NCI-H748 treated with DMSO at 0.1 percent for 48 hours (cell line): ENCODE measurements around the gene NR1I2.

Experiments
- DNase-seq: peaks from one replicate; lab custom pipeline; 2025; lab: John Stamatoyannopoulos, UW

NR1I2 gene

DNA sequence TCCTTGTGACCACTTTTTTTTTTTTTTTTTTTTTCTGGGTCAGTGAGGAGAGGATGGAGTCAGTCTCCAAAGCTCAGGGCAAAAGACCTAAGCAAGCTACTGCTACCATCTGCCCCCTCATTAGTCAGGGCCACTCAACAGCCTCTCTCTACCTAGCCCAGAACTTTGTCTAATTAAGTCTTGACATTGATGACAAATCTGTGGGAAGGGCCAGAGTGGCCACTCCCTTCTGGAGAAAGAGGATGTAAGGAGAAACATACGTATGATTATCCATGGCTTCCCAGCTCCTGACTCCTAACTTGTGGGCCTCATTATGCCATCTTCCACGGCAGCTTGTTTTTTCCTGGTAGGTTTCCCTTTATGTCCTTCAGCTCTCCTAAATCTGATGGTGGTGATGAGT, 37.9 kb downstream of the NR1I2 start:
- no peak for DNase-seq

DNA sequence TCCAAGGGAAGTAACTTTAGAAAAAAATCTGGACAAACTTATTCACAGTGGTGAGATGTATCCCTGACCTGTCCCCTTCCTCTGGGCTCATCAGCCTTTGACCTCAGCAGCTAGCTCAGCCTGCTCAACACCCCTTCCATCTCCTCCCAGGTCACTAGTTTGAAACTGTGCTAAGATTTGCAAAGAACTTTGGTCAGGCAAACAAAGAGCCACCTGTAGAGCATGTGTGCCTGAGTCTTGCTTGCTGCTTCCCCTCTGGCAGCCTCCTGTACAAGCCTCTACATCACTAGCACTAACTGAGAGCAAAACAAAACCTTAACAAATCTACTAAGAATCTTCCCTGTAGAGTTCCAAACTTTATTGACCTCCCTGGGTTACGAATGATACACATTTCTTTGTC, 43.9 kb downstream of the NR1I2 start:
- DNase-seq: no peak

DNA sequence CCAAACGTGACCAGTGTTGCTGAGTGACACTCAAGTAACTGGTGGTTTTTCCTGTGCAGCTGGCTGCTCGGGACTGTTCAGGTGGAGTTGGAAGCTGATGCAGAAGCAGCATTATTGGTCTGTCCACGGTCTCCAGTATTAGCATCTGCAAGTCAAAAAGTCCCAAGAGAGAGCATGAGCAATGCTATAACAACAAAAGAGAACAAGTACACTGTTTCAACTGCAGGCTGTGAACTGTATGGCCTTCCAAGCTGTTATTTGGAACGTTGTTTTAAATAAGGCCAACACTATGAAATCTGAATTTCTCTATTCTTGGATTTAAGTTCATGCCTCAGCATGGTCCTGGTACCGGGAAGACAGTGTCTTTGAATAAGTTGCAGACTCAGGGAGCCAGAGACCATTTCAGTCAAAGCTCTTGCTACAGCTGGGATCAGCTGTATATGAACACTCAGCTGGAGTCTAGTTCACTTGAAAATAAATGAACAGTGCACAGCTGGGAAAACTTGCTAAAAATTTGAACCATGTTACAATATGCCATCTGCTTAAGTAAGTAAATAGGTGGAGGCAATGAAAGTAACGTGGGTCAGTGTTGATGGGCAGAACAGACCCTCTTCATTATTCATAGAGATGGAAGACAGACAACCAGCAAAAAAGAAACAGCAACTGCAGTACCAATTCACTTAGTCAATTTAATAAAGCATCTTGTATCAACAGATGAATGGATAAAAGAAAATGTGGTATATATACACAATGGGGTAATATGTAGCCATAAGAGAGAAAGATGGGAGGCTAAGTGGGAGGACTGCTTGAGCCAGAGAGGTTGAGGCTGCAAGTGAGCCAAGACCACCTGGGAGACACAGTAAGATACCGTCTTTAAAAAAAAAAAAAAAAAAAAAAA, 45.1 kb downstream of the NR1I2 start:
- no peak for DNase-seq

DNA sequence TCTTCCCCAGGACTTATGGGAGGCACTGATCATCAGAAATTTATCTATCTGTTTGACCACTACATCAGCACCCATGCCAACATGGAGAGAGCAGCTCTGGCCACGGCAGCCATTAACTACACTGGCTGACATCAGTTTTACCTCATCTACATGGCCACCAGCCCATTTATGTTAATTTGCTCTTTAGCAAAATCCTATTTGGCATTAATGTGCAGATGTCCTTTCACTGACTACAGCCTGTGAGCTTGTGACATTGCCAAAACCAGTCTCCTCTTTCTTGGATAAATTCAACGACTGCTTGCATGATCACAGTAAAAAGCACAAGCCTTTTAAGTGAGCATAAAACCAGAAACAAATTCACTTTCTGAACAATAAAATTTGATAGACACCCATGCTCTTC, 47.5 kb downstream of the NR1I2 start:
- DNase-seq: no peak

DNA sequence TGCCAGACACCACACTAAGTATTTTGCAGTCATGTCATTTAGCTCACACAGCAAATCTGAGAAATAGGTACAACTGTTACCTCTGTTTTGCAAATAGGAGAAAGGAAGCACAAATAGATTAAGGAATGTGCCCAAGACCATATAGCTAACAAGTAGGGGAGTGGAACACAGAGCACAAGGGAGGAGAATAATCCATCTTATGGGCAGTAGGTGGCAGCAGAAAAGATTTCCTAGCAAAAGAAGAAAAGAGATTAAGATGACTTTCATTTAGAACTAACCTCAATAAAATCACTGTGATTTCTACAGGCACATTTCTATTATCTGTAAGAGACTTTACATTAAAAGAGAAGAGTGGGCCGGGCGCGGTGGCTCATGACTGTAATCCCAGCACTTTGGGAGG, 49.1 kb downstream of the NR1I2 start:
- no peak for DNase-seq

DNA sequence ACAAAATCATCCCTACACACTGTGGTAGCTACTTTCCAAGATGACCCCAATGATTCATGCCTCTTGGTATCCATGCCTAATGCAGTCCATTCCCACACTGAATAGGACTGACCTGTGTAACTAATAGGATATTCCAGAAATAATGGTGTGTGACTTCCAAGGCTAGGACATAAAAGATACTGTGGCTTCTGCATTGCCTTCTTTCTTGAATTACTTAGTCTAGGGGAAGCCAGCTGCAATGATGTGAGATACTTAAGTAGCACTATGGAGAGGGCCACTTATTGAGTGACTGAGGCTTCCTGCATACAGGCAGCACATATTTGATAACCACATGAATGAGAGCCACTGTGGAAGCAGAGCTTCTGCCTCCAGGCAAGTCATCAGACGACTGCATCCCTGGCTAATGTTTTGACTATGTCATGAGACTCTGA, 50.1 kb downstream of the NR1I2 start:
- DNase-seq: no peak

DNA sequence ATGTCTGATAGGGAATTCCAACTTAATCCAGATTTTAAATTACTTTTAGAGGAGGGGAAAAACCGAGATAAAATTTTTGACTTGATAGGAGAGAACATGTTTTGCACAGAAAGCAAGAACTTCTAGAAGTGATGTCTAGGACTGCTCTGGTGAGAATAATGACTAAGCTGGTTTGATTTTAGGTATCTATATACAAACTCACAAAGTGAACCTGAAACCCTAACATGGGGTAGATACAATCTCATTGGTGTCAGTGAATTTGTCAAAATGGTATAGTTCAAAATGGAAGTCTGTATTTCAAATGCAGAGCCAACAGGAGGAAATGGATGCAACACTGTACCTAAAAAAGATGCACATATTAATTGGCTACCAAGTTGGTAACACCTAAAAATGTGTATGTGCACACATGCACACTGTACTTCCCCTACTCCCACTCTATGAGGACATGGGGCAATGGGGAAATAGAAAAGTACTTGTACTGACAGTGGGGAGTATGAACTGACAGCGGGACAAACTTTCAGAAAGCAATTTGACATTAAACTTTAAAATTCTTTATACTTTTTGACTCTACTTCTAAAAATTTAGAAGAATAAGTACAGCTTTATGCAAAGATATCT, 53.0 kb downstream of the NR1I2 start:
- DNase-seq: no peak

DNA sequence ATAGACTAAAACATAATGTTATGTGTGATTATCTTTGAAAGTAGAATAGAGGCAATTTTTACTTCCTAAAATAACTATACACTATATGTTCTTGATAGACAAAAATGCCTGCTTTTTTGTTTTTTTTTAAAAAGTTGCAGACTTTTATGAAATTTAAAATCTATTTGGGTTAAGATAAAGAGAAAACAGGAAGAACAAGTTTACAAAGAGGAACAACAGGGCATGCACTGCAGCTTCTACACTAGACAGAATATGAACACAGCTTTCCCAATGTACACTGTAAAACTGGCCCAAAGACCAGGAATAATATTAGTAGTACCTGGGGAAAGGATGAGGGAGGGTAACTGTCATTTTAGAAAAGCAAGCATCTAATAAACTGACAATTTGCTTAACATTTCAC, 53.7 kb downstream of the NR1I2 start:
- no peak for DNase-seq

DNA sequence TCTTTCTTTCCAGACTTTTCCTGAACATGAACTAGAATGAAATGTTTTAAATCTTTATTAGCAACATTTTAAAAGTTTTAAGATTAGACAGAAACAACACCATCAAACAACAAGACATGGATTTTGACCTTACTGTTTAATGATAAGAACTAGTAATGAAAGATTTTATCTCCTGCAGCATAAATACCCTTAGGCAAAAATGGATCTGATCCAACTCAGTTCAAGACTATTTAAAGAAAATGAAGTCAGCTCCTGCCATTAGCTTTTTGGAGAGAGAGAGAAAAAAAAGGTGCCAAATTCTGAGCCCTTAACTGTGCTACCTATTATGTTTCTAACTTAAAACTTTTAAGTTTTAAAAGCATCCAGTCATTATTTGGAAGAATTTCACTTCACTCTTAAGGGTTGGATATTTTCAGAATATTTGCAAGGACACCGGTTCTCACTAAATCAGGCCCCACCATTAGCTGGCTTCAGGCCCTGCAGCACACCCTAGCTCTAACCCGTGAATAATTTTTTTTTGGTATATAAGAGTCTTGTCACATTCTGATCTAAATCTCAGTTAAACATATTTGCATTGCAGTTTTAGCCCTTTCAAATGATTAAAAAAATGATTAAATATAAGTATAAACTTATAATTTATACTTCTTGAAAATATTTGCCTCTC, 60.0 kb downstream of the NR1I2 start:
- no peak for DNase-seq

DNA sequence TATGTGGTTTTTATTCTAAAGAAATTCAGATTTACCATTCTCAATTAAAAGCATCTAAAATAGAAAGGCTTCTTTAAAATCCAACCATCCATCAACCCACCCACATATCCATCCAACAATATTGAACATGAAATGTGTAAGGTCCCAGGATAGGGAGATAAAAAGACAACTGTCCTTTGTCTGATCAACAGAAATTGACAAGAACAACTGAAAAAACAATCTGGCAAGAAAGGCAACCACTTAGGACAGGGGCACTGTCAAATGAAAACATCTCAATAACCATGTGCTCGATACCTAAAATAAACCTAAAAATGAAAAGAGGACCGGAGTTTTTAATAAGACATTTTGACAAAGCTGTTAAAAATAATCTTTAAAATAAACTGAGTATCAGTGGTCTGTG, 67.2 kb downstream of the NR1I2 start:
- DNase-seq: no peak

DNA sequence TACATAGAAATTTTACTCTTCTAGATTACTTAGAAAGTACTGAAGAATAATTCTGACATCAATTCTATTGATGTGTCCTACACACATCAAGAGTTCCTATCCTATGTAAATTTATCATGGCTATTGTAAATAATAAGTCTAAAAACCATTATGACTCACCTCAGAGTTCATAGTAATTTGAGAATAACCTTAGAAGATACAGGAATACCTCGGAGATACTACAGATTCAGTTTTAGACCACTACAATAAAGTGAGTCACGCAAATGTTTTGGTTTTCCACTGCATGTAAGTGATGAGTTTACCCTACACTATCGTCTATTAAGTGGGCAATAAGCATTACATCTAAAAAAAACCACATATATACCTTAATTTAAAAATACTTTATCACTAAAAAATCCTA, 74.8 kb downstream of the NR1I2 start:
- no peak for DNase-seq

DNA sequence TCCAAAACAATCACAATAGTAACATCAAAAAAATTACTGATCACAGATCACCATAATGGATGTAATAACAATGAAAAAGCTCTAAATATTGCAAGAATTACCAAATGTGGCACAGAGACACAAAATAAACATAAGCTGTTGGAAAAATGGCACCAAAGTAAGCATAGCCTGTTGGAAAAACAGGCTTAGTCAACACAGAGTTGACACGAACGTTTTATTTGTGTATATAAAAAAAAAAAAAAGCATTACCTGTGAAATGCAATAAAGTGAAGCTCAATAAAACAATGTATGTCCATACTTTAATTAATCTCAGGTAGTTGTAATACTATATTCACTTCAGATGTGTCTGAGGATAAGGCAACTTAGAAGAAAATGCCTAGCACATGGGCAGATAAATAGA, 77.1 kb downstream of the NR1I2 start:
- DNase-seq: no peak

DNA sequence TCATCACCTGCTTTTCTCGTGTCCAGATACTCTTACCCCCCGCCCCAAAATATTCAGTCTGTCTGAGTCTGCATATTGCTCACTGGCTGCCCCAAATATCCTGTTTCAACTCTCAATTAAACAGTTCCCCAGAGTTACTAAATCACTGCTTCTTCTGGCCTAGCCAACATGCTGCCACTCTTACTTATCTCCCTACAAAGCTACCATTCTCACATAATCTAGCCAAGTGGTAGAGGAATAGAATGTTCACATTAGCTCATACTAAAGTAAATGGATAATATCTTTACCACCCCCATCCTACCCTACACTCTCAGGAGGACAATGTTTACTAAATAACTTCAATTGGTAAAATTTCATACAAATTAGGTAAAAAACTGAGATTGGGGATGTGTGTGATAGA, 77.8 kb downstream of the NR1I2 start:
- no peak for DNase-seq

DNA sequence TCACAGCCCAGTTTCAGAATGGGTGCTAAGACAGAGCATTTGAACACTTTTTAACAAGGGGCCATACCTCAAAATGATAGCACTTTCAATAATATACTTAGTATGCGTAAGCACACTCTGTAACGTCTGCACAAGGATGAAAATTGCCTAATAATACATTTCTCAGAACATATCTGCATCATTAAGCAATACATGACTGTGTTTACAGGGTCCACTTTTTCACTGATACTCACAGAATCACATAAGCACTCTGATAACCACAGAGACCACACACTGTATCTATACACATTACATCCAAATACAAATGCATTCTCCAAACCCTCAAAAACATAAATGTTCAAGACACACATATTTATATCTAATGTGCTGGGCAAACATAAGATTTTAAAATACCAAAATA, 79.8 kb downstream of the NR1I2 start:
- DNase-seq: no peak

DNA sequence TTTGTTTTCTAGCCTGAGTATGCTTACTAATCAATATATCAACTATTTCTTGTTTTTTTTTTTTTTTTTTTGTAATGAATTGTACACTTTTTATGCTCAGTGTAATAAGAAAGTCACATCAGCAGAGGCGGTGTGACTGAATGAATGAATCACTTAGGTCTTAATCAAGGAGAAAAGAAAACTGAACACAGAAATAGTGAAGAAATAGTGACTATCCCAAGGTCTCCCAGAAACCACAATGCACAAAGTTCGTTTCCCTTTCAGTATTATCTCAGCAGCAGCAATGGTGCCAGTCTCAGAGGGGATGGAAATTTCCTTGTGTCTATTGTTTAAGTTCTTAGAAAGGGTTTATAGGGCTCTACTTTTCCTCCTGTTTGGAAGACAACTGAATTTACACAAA, 80.7 kb downstream of the NR1I2 start:
- DNase-seq: no peak

DNA sequence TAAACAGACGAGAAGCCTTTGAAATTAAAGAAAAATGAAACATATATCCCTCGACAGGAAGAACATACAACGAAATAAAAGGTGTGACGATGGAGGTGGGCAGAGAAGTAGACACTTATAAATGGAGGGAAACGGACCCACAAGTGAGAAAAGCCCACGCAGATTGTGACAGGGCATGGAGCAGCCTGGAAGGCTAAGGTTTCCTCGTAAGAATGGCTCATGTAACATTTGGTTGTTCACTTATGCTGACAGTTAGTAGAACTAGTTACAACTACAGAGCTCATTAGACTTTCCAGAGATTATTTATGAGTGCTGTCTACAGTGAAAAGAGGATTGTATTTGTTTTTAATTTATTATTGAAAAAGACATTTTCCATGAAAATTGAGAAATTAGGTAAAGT, 82.6 kb downstream of the NR1I2 start:
- DNase-seq: no peak
